A549 (cell line): Measurements from ENCODE around the gene PARD6A. TPM values are rescaled to one million over a fixed set of nuclear protein-coding genes. Genes with fewer than 3 reads are reported as not detected.

Experiments
- ATAC-seq, 2 experiments: fragments of 200-7000 bp in 1 of 2; fragments of >200 bp in 1 of 2; cut with Nextera tagmentation in 1 of 2; cut with Tn5 transposase in 1 of 2; 3 replicates each; pipeline versions ENCODE4 v1.8.0 to v1.9.1; 2018 to 2020; ENCODE audit warnings: mild to moderate bottlenecking in 1 of 2, moderate library complexity in 1 of 2
- CTCF ChIA-PET: fragments of 300-600 bp; sonication (Branson Sonifier 250); formaldehyde crosslinking; extraction: SDS; loops from one replicate; lab custom pipeline; 2021; ENCODE audit warnings: antibody characterized with exemption, inconsistent platforms; lab: Yijun Ruan, JAX
- POLR2A ChIA-PET: fragments of 350-600 bp; formaldehyde crosslinking; extraction: SDS; loops from one replicate; lab custom pipeline; 2021; ENCODE audit warnings: antibody characterized with exemption, inconsistent platforms; lab: Yijun Ruan, JAX
- DNase-seq, 2 experiments: peaks; one replicate each; pipeline versions ENCODE4 v3.0.0 to v3.0.0-alpha.2; 2011 to 2016; ENCODE audit warnings: low read depth in 1 of 2, low spot score in 1 of 2
- FAIRE-seq: peaks from 2 replicates; lab custom pipeline; 2011; peaks lifted over from hg19 to GRCh38; lab: Jason Lieb, UNC
- H3K27ac ChIP-seq, 2 experiments: fragments of >200 bp; sonication (Bioruptor Twin); formaldehyde crosslinking; 3 replicates each; pipeline ENCODE4 v1.5.1; 2016 to 2017
- H3K4me1 ChIP-seq: fragments of >200 bp; sonication (Bioruptor Twin); formaldehyde crosslinking; 3 replicates; pipeline ENCODE4 v1.6.1; 2016
- H3K4me2 ChIP-seq: fragments of >200 bp; sonication (Bioruptor Twin); formaldehyde crosslinking; 3 replicates; pipeline ENCODE4 v1.6.1; 2016
- H3K4me3 ChIP-seq: fragments of >200 bp; sonication (Bioruptor Twin); formaldehyde crosslinking; 3 replicates; pipeline ENCODE4 v1.5.1; 2016
- H3K9me3 ChIP-seq: fragments of >200 bp; sonication (Bioruptor Twin); formaldehyde crosslinking; 3 replicates; pipeline ENCODE4 v1.6.1; 2016
- ATOH8 ChIP-seq: fragments of 250-450 bp; sonication (Bioruptor Pico); IDR thresholded peaks from 2 replicates; pipeline ENCODE4 v1.5.0; 2020; ENCODE audit warnings: low read depth, mild to moderate bottlenecking, moderate library complexity
- CEBPB ChIP-seq, 2 experiments: fragments of >200 bp in 1 of 2; sonication (Bioruptor Twin) in 1 of 2; formaldehyde crosslinking in 1 of 2; IDR thresholded peaks; 2 replicates each; pipeline ENCODE4 v1.6.1; 2012 to 2016
- CHD2 ChIP-seq: fragments of 150-350 bp; IDR thresholded peaks from 2 replicates; pipeline ENCODE4 v1.6.1; 2014; ENCODE audit warnings: low read length; ENCODE audit not compliant: partially characterized antibody
- EHF ChIP-seq: fragments of 250-450 bp; sonication (Bioruptor Pico); IDR thresholded peaks from 2 replicates; pipeline ENCODE4 v1.5.0; 2020; ENCODE audit warnings: mild to moderate bottlenecking
- ELK1 ChIP-seq: fragments of 150-350 bp; IDR thresholded peaks from 2 replicates; pipeline ENCODE4 v1.6.1; 2014; ENCODE audit warnings: low read depth, mild to moderate bottlenecking, low read length
- GATA3 ChIP-seq: IDR thresholded peaks from 2 replicates; pipeline ENCODE4 v1.6.1; 2012; ENCODE audit warnings: borderline replicate concordance
- HOXA7 ChIP-seq: fragments of 250-450 bp; sonication (Bioruptor Pico); IDR thresholded peaks from 2 replicates; pipeline ENCODE4 v1.5.0; 2020; ENCODE audit warnings: mild to moderate bottlenecking, moderate library complexity
- HOXB13 ChIP-seq: fragments of 250-450 bp; sonication (Bioruptor Pico); IDR thresholded peaks from 2 replicates; pipeline ENCODE4 v1.5.0; 2020; ENCODE audit warnings: low read depth, mild to moderate bottlenecking, moderate library complexity
- HOXB5 ChIP-seq: fragments of 250-450 bp; sonication (Bioruptor Pico); IDR thresholded peaks from 2 replicates; pipeline ENCODE4 v1.5.0; 2020; ENCODE audit warnings: mild to moderate bottlenecking, moderate library complexity
- KDM5A ChIP-seq: fragments of 200-600 bp; sonication (generic); IDR thresholded peaks from 2 replicates; pipeline ENCODE4 v1.6.1; 2016; ENCODE audit warnings: antibody characterized with exemption, mild to moderate bottlenecking
- POLR2AphosphoS2 ChIP-seq: conservative IDR thresholded peaks from 2 replicates; pipeline ENCODE4 v1.6.1; 2012; ENCODE audit warnings: low read length, improper control_type of control experiment, inconsistent platforms
- RNF2 ChIP-seq: fragments of 200-600 bp; sonication (generic); IDR thresholded peaks from 2 replicates; pipeline ENCODE4 v1.6.1; 2016; ENCODE audit warnings: low read depth, mild to moderate bottlenecking, antibody characterized with exemption, moderate library complexity, borderline replicate concordance
- SREBF2 ChIP-seq: fragments of 450-650 bp; IDR thresholded peaks from 2 replicates; pipeline ENCODE4 v1.6.1; 2014; ENCODE audit warnings: mild to moderate bottlenecking, moderate library complexity
- ZSCAN20 ChIP-seq: fragments of 250-450 bp; sonication (Bioruptor Pico); IDR thresholded peaks from 2 replicates; pipeline ENCODE4 v1.8.0; 2022; ENCODE audit warnings: mild to moderate bottlenecking, moderate library complexity
- WGBS: methylation state at CpG from one replicate; pipeline ENCODE4 v1.1.6; 2017; ENCODE audit errors: missing lambda C conversion rate; 5-methylcytosine and 5-hydroxymethylcytosine counted together
- polyA plus RNA-seq, 4 experiments: library from polyadenylated mRNA; depleted of rRNA in 3 of 4; stranded (reverse); fragments of >200 nt; fragmentation: RNase III in 1 of 4; extraction: RNeasy Plus Mini Kit Qiagen cat#74134 plus additional on column Dnase treatment in 1 of 4; gene quantifications; 2 replicates in 3 of 4; 3 replicates in 1 of 4; pipeline ENCODE4 v1.2.3, GENCODE V29; 2011 to 2017
- TF ChIP-seq, protein P1 (sequence below): IDR thresholded peaks from 2 replicates; pipeline ENCODE4 v1.6.1; 2012
- TF ChIP-seq, protein P2 (sequence below): fragments of >200 bp; sonication (Bioruptor Twin); formaldehyde crosslinking; IDR thresholded peaks from 3 replicates; pipeline ENCODE4 v1.5.1; 2016
- TF ChIP-seq, protein P3 (sequence below): fragments of >200 bp; sonication (Bioruptor Twin); formaldehyde crosslinking; IDR thresholded peaks from 2 replicates; pipeline ENCODE4 v1.6.1; 2016
- TF ChIP-seq, protein P4 (sequence below): IDR thresholded peaks from 2 replicates; pipeline ENCODE4 v1.6.1; 2012; ENCODE audit warnings: low read depth, borderline replicate concordance

Gene PARD6A
- polyA plus RNA-seq, 2 of the 4 experiments (the other 2 are of a cell fraction), result 1.4 to 1.7 TPM

DNA sequence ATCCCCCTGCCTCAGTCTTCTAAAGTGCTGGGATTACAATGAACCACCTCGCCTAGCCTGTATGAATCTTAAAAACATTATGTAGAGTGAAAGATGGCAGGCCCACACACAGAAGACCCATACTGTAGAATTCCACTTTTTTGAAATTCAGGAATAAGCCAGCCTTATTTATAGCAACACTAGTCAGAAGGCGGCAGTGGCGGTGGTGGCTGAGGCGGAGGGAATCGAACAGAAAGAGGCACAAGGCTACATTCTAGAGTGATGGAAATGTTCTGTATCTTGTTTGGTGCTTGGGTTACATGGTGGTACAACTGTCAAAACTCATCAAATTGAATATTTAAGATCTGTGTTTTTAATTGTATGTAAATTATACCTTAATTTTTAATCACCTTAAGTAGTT is 47.0 kb downstream of the PARD6A start:
- 96% methylated on average over 5 of the region's 5 CpGs for WGBS
- no peak for ATAC-seq
- H3K4me3 ChIP-seq, result no peak overlapping the region
- FAIRE-seq, result no peak
- no peaks in the 10 kb centered on the region for H3K4me1 ChIP-seq
- ChIA-PET CTCF (interaction anchor here (0.9 kb wide), 1 partner anchor 40 kb away, joined by 3 read pairs; no protein-coding TSS in a partner anchor), POLR2A (no interaction called here)
- no peak overlapping the region for H3K27ac ChIP-seq
- no peaks in the 10 kb centered on the region for H3K9me3 ChIP-seq
- H3K4me2 ChIP-seq, result no peak overlapping the region
- no peak for DNase-seq
- TF ChIP-seq, protein P1, sequence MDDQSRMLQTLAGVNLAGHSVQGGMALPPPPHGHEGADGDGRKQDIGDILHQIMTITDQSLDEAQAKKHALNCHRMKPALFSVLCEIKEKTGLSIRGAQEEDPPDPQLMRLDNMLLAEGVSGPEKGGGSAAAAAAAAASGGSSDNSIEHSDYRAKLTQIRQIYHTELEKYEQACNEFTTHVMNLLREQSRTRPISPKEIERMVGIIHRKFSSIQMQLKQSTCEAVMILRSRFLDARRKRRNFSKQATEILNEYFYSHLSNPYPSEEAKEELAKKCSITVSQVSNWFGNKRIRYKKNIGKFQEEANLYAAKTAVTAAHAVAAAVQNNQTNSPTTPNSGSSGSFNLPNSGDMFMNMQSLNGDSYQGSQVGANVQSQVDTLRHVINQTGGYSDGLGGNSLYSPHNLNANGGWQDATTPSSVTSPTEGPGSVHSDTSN, result no peak
- TF ChIP-seq EHF (CRISPR knock-in tag) (no peak), CHD2 (no peak), SREBF2 (no peak), ELK1 (no peak), ZSCAN20 (CRISPR knock-in tag) (no peak)

DNA sequence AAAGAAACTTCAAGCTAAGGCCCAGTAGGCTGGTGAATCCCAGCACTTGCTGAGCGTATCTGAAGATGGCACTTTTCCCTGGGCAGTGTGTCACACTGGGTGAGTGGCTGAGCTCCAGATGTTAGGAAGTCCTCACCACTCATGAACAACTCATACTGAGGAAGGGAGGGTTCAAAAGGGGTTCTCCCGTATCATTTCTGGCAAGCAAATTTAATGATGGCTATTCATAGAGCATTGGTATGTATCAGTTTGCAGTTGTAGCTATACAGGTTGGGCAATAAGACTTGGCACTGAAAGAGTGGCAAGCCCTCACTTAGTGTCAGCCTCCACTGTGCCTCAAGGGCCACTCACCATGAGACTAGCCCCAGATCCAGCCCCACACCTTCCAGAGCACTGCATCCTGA is 47.6 kb downstream of the PARD6A start:
- no peak for TF ChIP-seq HOXA7 (CRISPR knock-in tag)
- no peak for TF ChIP-seq CEBPB (IDR thresholded peaks at IDR 0.05)
- TF ChIP-seq, protein P2, sequence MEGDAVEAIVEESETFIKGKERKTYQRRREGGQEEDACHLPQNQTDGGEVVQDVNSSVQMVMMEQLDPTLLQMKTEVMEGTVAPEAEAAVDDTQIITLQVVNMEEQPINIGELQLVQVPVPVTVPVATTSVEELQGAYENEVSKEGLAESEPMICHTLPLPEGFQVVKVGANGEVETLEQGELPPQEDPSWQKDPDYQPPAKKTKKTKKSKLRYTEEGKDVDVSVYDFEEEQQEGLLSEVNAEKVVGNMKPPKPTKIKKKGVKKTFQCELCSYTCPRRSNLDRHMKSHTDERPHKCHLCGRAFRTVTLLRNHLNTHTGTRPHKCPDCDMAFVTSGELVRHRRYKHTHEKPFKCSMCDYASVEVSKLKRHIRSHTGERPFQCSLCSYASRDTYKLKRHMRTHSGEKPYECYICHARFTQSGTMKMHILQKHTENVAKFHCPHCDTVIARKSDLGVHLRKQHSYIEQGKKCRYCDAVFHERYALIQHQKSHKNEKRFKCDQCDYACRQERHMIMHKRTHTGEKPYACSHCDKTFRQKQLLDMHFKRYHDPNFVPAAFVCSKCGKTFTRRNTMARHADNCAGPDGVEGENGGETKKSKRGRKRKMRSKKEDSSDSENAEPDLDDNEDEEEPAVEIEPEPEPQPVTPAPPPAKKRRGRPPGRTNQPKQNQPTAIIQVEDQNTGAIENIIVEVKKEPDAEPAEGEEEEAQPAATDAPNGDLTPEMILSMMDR, result no peak
- TF ChIP-seq, protein P3, sequence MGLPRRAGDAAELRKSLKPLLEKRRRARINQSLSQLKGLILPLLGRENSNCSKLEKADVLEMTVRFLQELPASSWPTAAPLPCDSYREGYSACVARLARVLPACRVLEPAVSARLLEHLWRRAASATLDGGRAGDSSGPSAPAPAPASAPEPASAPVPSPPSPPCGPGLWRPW, result no peak
- Histone ChIP-seq H3K4me2 (no peak overlapping the region), H3K4me1 (no peaks in the 10 kb centered on the region), H3K27ac (no peak overlapping the region), H3K9me3 (no peaks in the 10 kb centered on the region), H3K4me3 (no peak overlapping the region)
- ATAC-seq (no peak), DNase-seq (no peak), FAIRE-seq (no peak)
- ChIA-PET POLR2A (no interaction called here), CTCF (interaction anchor here (0.9 to 1.8 kb wide), 2 partner anchors 40 to 108 kb away, joined by 3 to 5 read pairs; no protein-coding TSS in a partner anchor)
- 96% methylated on average over 2 of the region's 2 CpGs for WGBS

DNA sequence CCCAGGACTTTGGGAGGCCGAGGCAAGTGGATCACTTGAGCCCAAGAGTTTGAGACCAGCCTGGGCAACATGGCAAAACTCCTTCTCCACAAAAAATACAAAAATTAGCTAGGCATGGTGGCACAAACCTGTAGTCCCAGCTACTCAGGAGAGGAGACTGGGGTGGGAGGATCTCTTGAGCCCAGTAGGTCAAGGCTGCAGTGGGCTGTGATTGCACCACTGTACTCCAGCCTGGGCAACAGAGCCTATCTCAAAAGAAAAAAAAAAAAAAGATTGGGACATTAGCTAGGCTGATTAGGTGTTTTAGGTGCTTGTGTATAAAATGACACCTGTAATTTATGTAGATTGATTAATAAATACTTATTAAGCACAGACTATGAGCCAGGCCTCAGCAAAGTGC is 48.3 kb downstream of the PARD6A start:
- Histone ChIP-seq H3K27ac (no peak overlapping the region), H3K9me3 (no peaks in the 10 kb centered on the region), H3K4me2 (no peak overlapping the region), H3K4me3 (no peak overlapping the region), H3K4me1 (no peaks in the 10 kb centered on the region)
- ChIA-PET POLR2A (no interaction called here), CTCF (interaction anchor here (1.8 kb wide), 2 partner anchors 46 to 107 kb away, joined by 3 to 5 read pairs; no protein-coding TSS in a partner anchor)
- DNase-seq (no peak), ATAC-seq (no peak), FAIRE-seq (no peak)
- WGBS, result 94% methylated on average over 1 of the region's 1 CpG
- TF ChIP-seq ATOH8 (CRISPR knock-in tag) (no peak), RNF2 (no peak)

- WGBS, result 93% methylated on average over 6 of the region's 6 CpGs
- H3K9me3 ChIP-seq, result no peaks in the 10 kb centered on the region
- H3K4me1 ChIP-seq, result no peaks in the 10 kb centered on the region
- POLR2A ChIA-PET, result no interaction called here
- CTCF ChIA-PET, result interaction anchor here (1.1 to 1.8 kb wide), 2 partner anchors 45 to 48 kb away, joined by 3 read pairs; no protein-coding TSS in a partner anchor
- H3K27ac ChIP-seq, result no peak overlapping the region
- H3K4me2 ChIP-seq, result no peak overlapping the region
- TF ChIP-seq, protein P4, sequence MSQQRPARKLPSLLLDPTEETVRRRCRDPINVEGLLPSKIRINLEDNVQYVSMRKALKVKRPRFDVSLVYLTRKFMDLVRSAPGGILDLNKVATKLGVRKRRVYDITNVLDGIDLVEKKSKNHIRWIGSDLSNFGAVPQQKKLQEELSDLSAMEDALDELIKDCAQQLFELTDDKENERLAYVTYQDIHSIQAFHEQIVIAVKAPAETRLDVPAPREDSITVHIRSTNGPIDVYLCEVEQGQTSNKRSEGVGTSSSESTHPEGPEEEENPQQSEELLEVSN, result no peak
- TF ChIP-seq, protein P1, result no peak
- no peak for TF ChIP-seq KDM5A
- TF ChIP-seq POLR2AphosphoS2, result no peak
- TF ChIP-seq, protein P3, result no peak
- no peak for TF ChIP-seq GATA3
- no peak for TF ChIP-seq HOXB13
- TF ChIP-seq HOXB5 (CRISPR knock-in tag), result no peak
- ATAC-seq (no peak), FAIRE-seq (no peak), DNase-seq (no peak)
- no peak overlapping the region for H3K4me3 ChIP-seq
Observed at GRCh38 chr16:67710607-67711006, 49.8 kb downstream of the PARD6A start.
